ENCODE measurements around the gene RGS7. TPM values are rescaled to one million over a fixed set of nuclear protein-coding genes. Genes with fewer than 3 reads are reported as not detected.

The RGS7 gene
- total RNA-seq, 4 donors from 2014 or later = not detected

DNA sequence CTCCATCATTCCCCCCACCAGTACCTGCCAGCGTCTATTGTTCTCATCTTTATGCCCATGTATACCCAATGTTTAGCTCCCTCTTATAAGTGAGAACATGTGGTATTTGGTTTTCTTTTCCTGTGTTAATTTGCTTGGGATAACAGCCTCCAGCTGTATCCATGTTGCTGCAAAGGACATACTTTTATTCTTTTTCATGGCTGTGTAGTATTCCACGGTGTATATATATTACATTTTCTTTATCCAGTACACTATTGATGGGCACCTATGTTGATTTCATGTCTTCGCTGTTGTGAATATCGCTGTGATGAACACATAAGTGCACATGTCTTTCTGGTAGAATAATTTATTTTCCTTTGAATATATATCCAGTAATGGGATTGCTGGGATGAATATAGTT, 431.7 kb downstream of the RGS7 start:
- in situ Hi-C loops (cut with MboI; ENCODE audit: low sequenced_read_pairs in 4 of 4) = no loop called here
- Histone ChIP-seq H3K27ac (no peak overlapping the region), H3K4me1 (no peaks in the 10 kb centered on the region), H3K36me3 (no peaks in the 10 kb centered on the region), H3K9me3 (peaks cover 0 to 4% (median 4%) of the 10 kb centered on the region in 3 donors), H3K27me3 (no peaks in the 10 kb centered on the region), H3K4me3 (no peak overlapping the region)
- TF ChIP-seq, protein P1, sequence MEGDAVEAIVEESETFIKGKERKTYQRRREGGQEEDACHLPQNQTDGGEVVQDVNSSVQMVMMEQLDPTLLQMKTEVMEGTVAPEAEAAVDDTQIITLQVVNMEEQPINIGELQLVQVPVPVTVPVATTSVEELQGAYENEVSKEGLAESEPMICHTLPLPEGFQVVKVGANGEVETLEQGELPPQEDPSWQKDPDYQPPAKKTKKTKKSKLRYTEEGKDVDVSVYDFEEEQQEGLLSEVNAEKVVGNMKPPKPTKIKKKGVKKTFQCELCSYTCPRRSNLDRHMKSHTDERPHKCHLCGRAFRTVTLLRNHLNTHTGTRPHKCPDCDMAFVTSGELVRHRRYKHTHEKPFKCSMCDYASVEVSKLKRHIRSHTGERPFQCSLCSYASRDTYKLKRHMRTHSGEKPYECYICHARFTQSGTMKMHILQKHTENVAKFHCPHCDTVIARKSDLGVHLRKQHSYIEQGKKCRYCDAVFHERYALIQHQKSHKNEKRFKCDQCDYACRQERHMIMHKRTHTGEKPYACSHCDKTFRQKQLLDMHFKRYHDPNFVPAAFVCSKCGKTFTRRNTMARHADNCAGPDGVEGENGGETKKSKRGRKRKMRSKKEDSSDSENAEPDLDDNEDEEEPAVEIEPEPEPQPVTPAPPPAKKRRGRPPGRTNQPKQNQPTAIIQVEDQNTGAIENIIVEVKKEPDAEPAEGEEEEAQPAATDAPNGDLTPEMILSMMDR (IDR thresholded peaks at IDR 0.05 in 4 of 5, conservative IDR thresholded peaks at IDR 0.05 in 1 of 5) = no peak
- ATAC-seq (no peak), DNase-seq (no peak)
- intact Hi-C loops (cut with DNase I; ENCODE audit: low total_unique reads) = no loop called here

DNA sequence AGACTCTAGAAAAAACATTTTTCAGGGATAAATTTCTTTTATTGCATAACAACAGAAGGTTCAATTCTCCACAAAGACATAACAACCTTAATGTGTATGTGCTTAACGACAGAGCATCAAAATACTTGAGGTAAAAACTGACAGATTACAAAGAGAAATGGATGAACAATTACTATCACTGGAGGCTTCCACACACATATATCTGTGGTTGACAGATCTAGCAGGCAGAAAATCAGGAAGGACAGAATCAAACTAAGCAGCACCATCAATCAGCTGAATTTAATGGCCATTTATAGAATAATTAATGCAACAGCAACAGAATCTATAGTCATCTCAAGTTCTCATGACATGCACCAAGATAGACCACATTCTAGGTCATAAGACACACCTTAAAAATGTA, 439.0 kb downstream of the RGS7 start:
- intact Hi-C loops (cut with DNase I; ENCODE audit: low total_unique reads) = no loop called here
- TF ChIP-seq, protein P1 (IDR thresholded peaks at IDR 0.05 in 4 of 5, conservative IDR thresholded peaks at IDR 0.05 in 1 of 5) = no peak
- TF ChIP-seq POLR2A (IDR thresholded peaks at IDR 0.05) = no peak
- peaks cover 0 to 4% (median 0%) of the 10 kb centered on the region in 3 donors for H3K9me3 ChIP-seq
- in situ Hi-C loops (cut with MboI; ENCODE audit: low sequenced_read_pairs in 4 of 4) = no loop called here
- no peak for DNase-seq
- no peak for ATAC-seq
- no peak overlapping the region for H3K27ac ChIP-seq
- no peaks in the 10 kb centered on the region for H3K36me3 ChIP-seq
- H3K4me1 ChIP-seq = no peaks in the 10 kb centered on the region
- no peaks in the 10 kb centered on the region for H3K27me3 ChIP-seq
- H3K4me3 ChIP-seq = no peak overlapping the region

DNA sequence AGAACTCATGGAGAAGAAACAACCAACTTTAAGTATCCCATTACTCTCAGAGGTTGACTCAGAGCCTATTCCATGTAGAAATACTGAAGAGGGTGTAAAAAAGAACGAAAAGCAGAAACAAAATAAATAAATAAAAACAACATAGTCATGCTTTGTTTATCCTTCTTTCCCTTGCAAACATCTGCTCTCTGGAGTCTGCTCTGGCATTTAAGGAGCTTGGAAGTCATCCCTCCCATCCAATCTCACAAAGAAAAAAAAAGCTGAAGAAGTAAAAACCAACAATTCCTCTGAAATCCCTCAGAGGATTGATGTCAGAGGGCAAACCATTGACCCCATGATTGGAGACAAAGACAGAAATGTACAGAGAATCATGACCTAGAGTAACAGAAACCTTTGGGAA, 442.5 kb downstream of the RGS7 start:
- Histone ChIP-seq H3K36me3 (no peaks in the 10 kb centered on the region), H3K27ac (no peak overlapping the region), H3K27me3 (no peaks in the 10 kb centered on the region), H3K4me3 (no peak overlapping the region), H3K9me3 (no peaks in the 10 kb centered on the region), H3K4me1 (no peaks in the 10 kb centered on the region)
- no peak for ATAC-seq
- no peak for DNase-seq
- TF ChIP-seq POLR2A (IDR thresholded peaks at IDR 0.05) = no peak
- TF ChIP-seq, protein P1 (IDR thresholded peaks at IDR 0.05 in 4 of 5, conservative IDR thresholded peaks at IDR 0.05 in 1 of 5) = no peak
- intact Hi-C loops (cut with DNase I; ENCODE audit: low total_unique reads) (no loop called here), in situ Hi-C loops (cut with MboI; ENCODE audit: low sequenced_read_pairs in 4 of 4) (no loop called here)

DNA sequence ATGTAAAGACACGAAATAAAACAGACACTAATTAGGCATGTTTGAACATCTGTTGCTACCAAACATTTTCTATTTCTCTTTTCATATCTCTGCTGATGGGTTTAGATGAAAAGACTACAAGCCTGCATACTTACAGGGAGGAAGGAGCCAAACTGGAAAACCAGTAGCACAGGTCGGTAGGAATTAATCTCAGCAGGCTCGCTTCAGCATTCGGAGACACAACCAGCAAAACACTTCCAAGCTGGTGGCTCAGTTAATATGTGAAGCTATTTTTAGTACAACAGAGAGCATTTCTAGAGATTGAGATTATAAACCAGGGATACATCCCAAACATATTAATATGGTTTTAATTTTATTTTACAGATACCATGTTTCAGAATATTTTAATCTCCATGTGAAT, 444.2 kb downstream of the RGS7 start:
- no peaks in the 10 kb centered on the region for H3K27me3 ChIP-seq
- in situ Hi-C loops (cut with MboI; ENCODE audit: low sequenced_read_pairs in 4 of 4) (no loop called here), intact Hi-C loops (cut with DNase I; ENCODE audit: low total_unique reads) (no loop called here)
- H3K27ac ChIP-seq = no peak overlapping the region
- TF ChIP-seq POLR2A (IDR thresholded peaks at IDR 0.05) = no peak
- TF ChIP-seq, protein P1 (IDR thresholded peaks at IDR 0.05 in 4 of 5, conservative IDR thresholded peaks at IDR 0.05 in 1 of 5) = no peak
- no peak for DNase-seq
- no peak for ATAC-seq
- no peaks in the 10 kb centered on the region for H3K36me3 ChIP-seq
- H3K9me3 ChIP-seq = no peaks in the 10 kb centered on the region
- H3K4me3 ChIP-seq = no peak overlapping the region
- no peaks in the 10 kb centered on the region for H3K4me1 ChIP-seq

DNA sequence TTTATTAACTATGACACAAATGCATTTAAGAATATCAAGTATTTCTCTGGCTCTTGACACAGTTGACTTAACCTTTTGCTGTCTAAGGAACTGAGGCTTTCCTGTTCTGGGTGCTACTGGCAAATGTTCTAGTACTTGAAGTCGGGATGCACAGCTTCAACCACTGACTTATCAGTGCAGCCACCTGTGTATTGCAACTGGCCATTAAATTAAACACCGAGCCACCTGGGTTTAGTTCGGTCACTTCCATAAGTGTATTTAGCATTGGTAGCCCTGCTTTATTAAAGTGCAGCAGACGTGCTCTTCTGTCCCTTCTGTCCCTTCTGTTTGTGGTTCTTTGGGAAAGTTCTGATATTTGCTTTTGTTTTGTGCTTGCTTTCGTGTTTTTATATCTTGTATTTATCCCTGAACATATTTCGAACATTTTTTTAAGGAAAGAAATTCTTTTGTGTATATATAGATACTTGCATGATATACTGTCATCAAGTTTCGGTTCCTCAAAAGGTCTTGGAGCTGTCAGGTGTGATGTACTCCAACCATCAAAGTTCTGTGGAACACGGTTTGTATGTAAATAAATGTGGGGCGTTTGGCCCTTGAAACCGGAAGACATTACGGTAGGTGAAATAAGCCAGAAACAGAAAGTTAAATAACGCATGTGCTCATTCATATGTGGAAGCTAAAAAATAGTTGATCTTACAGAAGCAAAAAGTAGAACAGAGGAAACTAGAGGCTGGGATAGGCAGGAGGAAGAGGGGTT, 447.1 kb downstream of the RGS7 start:
- Histone ChIP-seq H3K4me3 (no peak overlapping the region), H3K9me3 (no peaks in the 10 kb centered on the region), H3K36me3 (no peaks in the 10 kb centered on the region), H3K4me1 (no peaks in the 10 kb centered on the region), H3K27ac (no peak overlapping the region), H3K27me3 (no peaks in the 10 kb centered on the region)
- in situ Hi-C loops (cut with MboI; ENCODE audit: low sequenced_read_pairs in 4 of 4) (no loop called here), intact Hi-C loops (cut with DNase I; ENCODE audit: low total_unique reads) (no loop called here)
- no peak for DNase-seq
- ATAC-seq = no peak
- TF ChIP-seq, protein P1 (IDR thresholded peaks at IDR 0.05 in 4 of 5, conservative IDR thresholded peaks at IDR 0.05 in 1 of 5) = no peak
- TF ChIP-seq POLR2A (IDR thresholded peaks at IDR 0.05) = no peak
